Endometrial microvascular endothelial cells (primary cell): ENCODE results near the gene COL6A5. TPM values are rescaled to one million over a fixed set of nuclear protein-coding genes. Genes with fewer than 3 reads are reported as not detected.
"Not testable (repeated sequence)": the region's sequence is repeated elsewhere in the genome, so short reads cannot be mapped to it uniquely, and the experiment has no call there.

Experiments
- in situ Hi-C: cut with HindIII; loops from 2 replicates; pipeline ENCODE4 v1.10.0; 2017; ENCODE audit warnings: low sequenced_read_pairs, low pct_unique_long_range_greater_than_20kb; ENCODE audit errors: inconsistent ontology term
- total RNA-seq: library from RNA; depleted of rRNA; stranded (reverse); fragments of >200 nt; gene quantifications from one replicate; pipeline ENCODE4 v1.2.3, GENCODE V29; 2015; ENCODE audit errors: inconsistent ontology term

Gene COL6A5
- total RNA-seq, 1 donor from 2014 or later, result not detected

GRCh38 chr3:130379274-130379673 is 33.8 kb downstream of the COL6A5 start:
- in situ Hi-C loops, result no loop called here

- in situ Hi-C loops, result no loop called here
Observed at GRCh38 chr3:130380398-130380797, 34.9 kb downstream of the COL6A5 start.

GRCh38 chr3:130383424-130383823 is 38.0 kb downstream of the COL6A5 start:
- in situ Hi-C loops, result no loop called here

GRCh38 chr3:130384476-130385025 is 39.1 kb downstream of the COL6A5 start:
- in situ Hi-C loops, result no loop called here

- in situ Hi-C loops, result no loop called here
Observed at GRCh38 chr3:130386604-130387263, 41.3 kb downstream of the COL6A5 start.

GRCh38 chr3:130389743-130390478 is 44.4 kb downstream of the COL6A5 start:
- in situ Hi-C loops, result no loop called here

GRCh38 chr3:130392266-130392665 is 46.8 kb downstream of the COL6A5 start:
- in situ Hi-C loops, result no loop called here

- in situ Hi-C loops, result no loop called here
Observed at GRCh38 chr3:130393594-130393993, 48.1 kb downstream of the COL6A5 start.

GRCh38 chr3:130395331-130395730 is 49.9 kb downstream of the COL6A5 start:
- in situ Hi-C loops, result no loop called here

- in situ Hi-C loops, result no loop called here
Observed at GRCh38 chr3:130395916-130396315, 50.4 kb downstream of the COL6A5 start.

GRCh38 chr3:130404401-130404800 is 58.9 kb downstream of the COL6A5 start:
- in situ Hi-C loops, result no loop called here

GRCh38 chr3:130405956-130406355 is 60.5 kb downstream of the COL6A5 start:
- in situ Hi-C loops, result no loop called here

- in situ Hi-C loops, result not testable (repeated sequence)
Observed at GRCh38 chr3:130408253-130408652, 62.8 kb downstream of the COL6A5 start.

GRCh38 chr3:130411320-130411719 is 65.8 kb downstream of the COL6A5 start:
- in situ Hi-C loops, result no loop called here

- in situ Hi-C loops, result no loop called here
Observed at GRCh38 chr3:130412991-130413560, 67.6 kb downstream of the COL6A5 start.

- in situ Hi-C loops, result no loop called here
Observed at GRCh38 chr3:130414457-130414856, 69.0 kb downstream of the COL6A5 start.

GRCh38 chr3:130420466-130420865 is 75.0 kb downstream of the COL6A5 start:
- in situ Hi-C loops, result no loop called here

- in situ Hi-C loops, result no loop called here
Observed at GRCh38 chr3:130423064-130423463, 77.6 kb downstream of the COL6A5 start.

GRCh38 chr3:130424837-130425236 is 79.4 kb downstream of the COL6A5 start:
- in situ Hi-C loops, result no loop called here

GRCh38 chr3:130425484-130425883 is 80.0 kb downstream of the COL6A5 start:
- in situ Hi-C loops, result no loop called here
